Measurements from ENCODE around the gene SRXN1. TPM values are rescaled to one million over a fixed set of nuclear protein-coding genes. Genes with fewer than 3 reads are reported as not detected.

SRXN1 gene
- total RNA-seq, 1 experiment from 2014 or later, result 70.6 TPM

Other genes with a start within 250 kb of the SRXN1 start
- 52.4 and 58.5 TPM in 2 replicates for gene RBCK1, start 244.9 kb downstream of the SRXN1 start, total RNA-seq (2014; rRNA removed; shearing (Covaris generic))
- gene TBC1D20, start 190.7 kb downstream of the SRXN1 start, total RNA-seq (2014; rRNA removed; shearing (Covaris generic)), result 13.5 and 17.4 TPM in 2 replicates
- 204 and 275 TPM in 2 replicates for gene CSNK2A1, start 109.4 kb downstream of the SRXN1 start, total RNA-seq (2014; rRNA removed; shearing (Covaris generic))
- 0.10 and 3.1 TPM in 2 replicates for gene TCF15, start 42.9 kb downstream of the SRXN1 start, total RNA-seq (2014; rRNA removed; shearing (Covaris generic))
- not detected in 2 replicates for gene SCRT2, start 22.6 kb upstream of the SRXN1 start, total RNA-seq (2014; rRNA removed; shearing (Covaris generic))
- gene SLC52A3, start 115.3 kb upstream of the SRXN1 start, total RNA-seq (2014; rRNA removed; shearing (Covaris generic)), result 0.06 TPM in 1 of 2 replicates, not detected in the other
- 8.1 and 9.5 TPM in 2 replicates for gene FAM110A, start 180.5 kb upstream of the SRXN1 start, total RNA-seq (2014; rRNA removed; shearing (Covaris generic))

All from G401 (cell line).